Keratinocyte (primary cell): ENCODE results near the gene TIMM22.

Source experiments
- CTCF ChIP-seq, 3 experiments: IDR thresholded peaks in 1 of 3; conservative IDR thresholded peaks in 1 of 3; optimal IDR thresholded peaks in 1 of 3; 2 replicates in 2 of 3; 3 replicates in 1 of 3; pipeline versions ENCODE3 to v1.5.1; 2011; ENCODE audit warnings: low read length in 3 of 3, mild to moderate bottlenecking in 3 of 3, moderate library complexity in 2 of 3, control low read depth in 1 of 3, inconsistent platforms in 1 of 3; ENCODE audit not compliant: insufficient read depth in 2 of 3; ENCODE audit errors: extremely low read depth in 1 of 3
- EZH2 ChIP-seq: IDR thresholded peaks from one replicate; pipeline ENCODE4 v1.6.1; 2012; ENCODE audit warnings: inconsistent platforms, mild to moderate bottlenecking, low read length, moderate library complexity

GRCh38 chr17:1027044-1027443 is 30.1 kb downstream of the TIMM22 start:
- TF ChIP-seq CTCF (optimal IDR thresholded peaks at IDR 0.05 in 1 of 3, IDR thresholded peaks at IDR 0.05 in 1 of 3, conservative IDR thresholded peaks at IDR 0.05 in 1 of 3; ENCODE audit: extremely low read depth in 1 of 3, insufficient read depth in 2 of 3, low read length in 3 of 3), result no peak
- no peak for TF ChIP-seq EZH2
